ENCODE results near the gene ATP5F1D.

GRCh38 chr19:1227304-1228054 is 14.1 kb upstream of the ATP5F1D start:
- TF ChIP-seq CTCF (IDR thresholded peaks at IDR 0.05; ENCODE audit: low read depth, low read length) (no peak), MYC (IDR thresholded peaks at IDR 0.05; ENCODE audit: low read depth, low read length) (no peak), POLR2A (IDR thresholded peaks at IDR 0.05; ENCODE audit: extremely low read depth, insufficient read length) (no peak), MAX (IDR thresholded peaks at IDR 0.05; ENCODE audit: low read depth, low read length) (no peak)

All from NB4 (cell line).